ENCODE measurements around the gene DBX1. TPM values are rescaled to one million over a fixed set of nuclear protein-coding genes. Genes with fewer than 3 reads are reported as not detected.
"Not testable (repeated sequence)": the region's sequence is repeated elsewhere in the genome, so short reads cannot be mapped to it uniquely, and the experiment has no call there.

The DBX1 gene
- total RNA-seq, 4 donors from 2014 or later: not detected

GRCh38 chr11:20134991-20135736, 25.1 kb downstream of the DBX1 start:
- 71 to 92% methylated on average over 5 of the region's 5 CpGs for WGBS, 2 donors
- no peaks in the 10 kb centered on the region for H3K36me3 ChIP-seq
- H3K27me3 ChIP-seq: peaks cover 0 to 34% (median 0%) of the 10 kb centered on the region in 4 donors
- no peak for DNase-seq
- no peaks in the 10 kb centered on the region for H3K9me3 ChIP-seq
- H3K27ac ChIP-seq: no peak overlapping the region
- intact Hi-C loops (cut with DNase I): loop anchor here (5.0 to 10.0 kb wide), 2 partner anchors 188 to 570 kb away; no protein-coding TSS in a partner anchor
- no peak for TF ChIP-seq CTCF (IDR thresholded peaks at IDR 0.05)
- no peak for TF ChIP-seq POLR2A (IDR thresholded peaks at IDR 0.05)
- H3K4me3 ChIP-seq: no peak overlapping the region
- H3K4me1 ChIP-seq: peaks cover 0 to 12% (median 5%) of the 10 kb centered on the region in 3 donors

DNA sequence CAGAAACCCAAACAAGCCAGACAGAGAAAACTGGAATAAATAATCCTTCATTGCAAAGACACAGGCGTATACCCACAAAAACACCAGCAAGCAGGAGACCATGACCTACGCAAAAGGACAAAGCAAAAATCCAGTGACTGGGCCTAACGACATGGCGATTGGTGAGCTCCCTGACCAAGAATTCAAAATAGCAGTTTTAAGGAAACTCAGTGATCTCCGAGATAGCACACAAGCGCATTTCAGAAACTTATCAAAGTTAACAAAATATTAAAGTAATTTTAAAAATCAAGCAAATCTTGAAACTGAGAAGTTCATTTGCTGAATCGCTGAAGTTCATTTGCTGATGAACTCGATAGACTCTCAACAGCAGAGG, 27.6 kb downstream of the DBX1 start:
- Histone ChIP-seq H3K27ac (no peak overlapping the region), H3K4me1 (peaks cover 0 to 12% (median 5%) of the 10 kb centered on the region in 3 donors), H3K36me3 (no peaks in the 10 kb centered on the region), H3K4me3 (peak overlapping the region in 3 of 4 donors; percentile 47 to 67 (median 51)), H3K27me3 (peaks cover 0 to 28% (median 0%) of the 10 kb centered on the region in 4 donors), H3K9me3 (no peaks in the 10 kb centered on the region)
- 40 to 45% methylated on average over 8 of the region's 8 CpGs for WGBS, 2 donors
- no peak for TF ChIP-seq CTCF (IDR thresholded peaks at IDR 0.05)
- TF ChIP-seq POLR2A (IDR thresholded peaks at IDR 0.05): no peak
- no peak for DNase-seq
- intact Hi-C loops (cut with DNase I): loop anchor here (5.0 to 10.0 kb wide), 2 partner anchors 185 to 568 kb away; no protein-coding TSS in a partner anchor

- Histone ChIP-seq H3K4me3 (peak overlapping the region; percentile 27 to 67 (median 49)), H3K9me3 (no peaks in the 10 kb centered on the region), H3K4me1 (peaks cover 0 to 12% (median 5%) of the 10 kb centered on the region in 3 donors), H3K27ac (peak overlapping the region in 2 of 4 donors; percentile 18 to 33), H3K36me3 (no peaks in the 10 kb centered on the region), H3K27me3 (peaks cover 0 to 28% (median 0%) of the 10 kb centered on the region in 4 donors)
- no peak for DNase-seq
- TF ChIP-seq CTCF (IDR thresholded peaks at IDR 0.05): peak; percentile 39 to 94 (median 84)
- TF ChIP-seq POLR2A (IDR thresholded peaks at IDR 0.05): no peak
- 14 to 34% methylated on average over 18 to 34 of the region's 51 CpGs for WGBS, 2 donors
- intact Hi-C loops (cut with DNase I): loop anchor here (5.0 to 10.0 kb wide), 2 partner anchors 185 to 567 kb away; no protein-coding TSS in a partner anchor
These were observed 28.2 kb downstream of the DBX1 start for GRCh38 chr11:20131788-20132666.

DNA sequence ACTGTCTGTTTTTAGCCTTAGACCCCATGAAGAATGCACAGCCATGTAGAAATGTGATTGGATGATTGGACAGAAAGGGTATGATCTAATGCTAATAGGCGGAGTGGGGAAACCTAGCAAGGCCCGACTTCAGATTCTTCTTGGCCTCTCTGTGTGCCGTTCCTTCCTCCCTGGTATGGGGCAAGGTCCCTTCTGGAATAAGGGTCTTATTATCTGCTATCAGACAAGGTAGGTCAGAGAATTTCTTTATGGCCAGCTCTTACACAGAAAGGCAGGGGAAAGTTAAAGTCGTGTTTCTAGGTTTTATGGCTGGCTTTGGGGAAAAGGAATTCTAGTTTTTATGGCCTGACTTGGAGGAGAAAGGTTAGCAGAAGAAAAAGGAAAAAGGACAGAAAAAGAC, 30.6 kb downstream of the DBX1 start:
- Histone ChIP-seq H3K4me1 (peaks cover 0 to 12% (median 5%) of the 10 kb centered on the region in 3 donors), H3K9me3 (no peaks in the 10 kb centered on the region), H3K36me3 (no peaks in the 10 kb centered on the region), H3K27ac (no peak overlapping the region), H3K27me3 (peaks cover 0 to 28% (median 0%) of the 10 kb centered on the region in 4 donors), H3K4me3 (no peak overlapping the region)
- WGBS, 2 donors: 87 to 92% methylated on average over 4 of the region's 4 CpGs
- DNase-seq: no peak
- no peak for TF ChIP-seq CTCF (IDR thresholded peaks at IDR 0.05)
- no peak for TF ChIP-seq POLR2A (IDR thresholded peaks at IDR 0.05)
- intact Hi-C loops (cut with DNase I): loop anchor here (5.0 to 10.0 kb wide), 3 partner anchors 182 to 565 kb away; no protein-coding TSS in a partner anchor

DNA sequence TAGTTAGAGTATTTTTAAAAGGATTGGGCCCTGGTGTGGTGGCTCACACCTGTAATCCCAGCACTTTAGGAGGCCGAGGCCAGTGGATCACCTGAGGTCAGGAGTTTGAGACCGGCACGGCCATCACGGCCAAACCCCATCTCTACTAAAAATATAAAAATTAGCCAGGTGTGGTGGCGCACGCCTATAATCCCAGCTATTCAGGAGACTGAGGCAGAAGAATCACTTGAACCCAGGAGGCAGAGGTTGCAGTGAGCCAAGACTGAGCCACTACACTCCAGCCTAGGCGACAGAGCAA, 31.8 kb downstream of the DBX1 start:
- intact Hi-C loops (cut with DNase I): loop anchor here (10.0 kb wide), 1 partner anchor 226 kb away; no protein-coding TSS in a partner anchor
- H3K27ac ChIP-seq, H3K36me3 ChIP-seq, DNase-seq, H3K4me3 ChIP-seq, H3K9me3 ChIP-seq: not testable (repeated sequence)
- Histone ChIP-seq H3K4me1 (peaks cover 0 to 12% (median 5%) of the 10 kb centered on the region in 3 donors), H3K27me3 (peaks cover 0 to 20% (median 0%) of the 10 kb centered on the region in 4 donors)
- 85 to 96% methylated on average over 3 to 7 of the region's 7 CpGs for WGBS, 2 donors

Data from esophagus squamous epithelium (tissue), 5 donors.